Progenitor cell of endocrine pancreas (in vitro differentiated cells): ENCODE data around the gene CNOT6L. TPM values are rescaled to one million over a fixed set of nuclear protein-coding genes. Genes with fewer than 3 reads are reported as not detected.

Experiments
- DNase-seq: peaks from one replicate; pipeline ENCODE4 v3.0.0; 2021; ENCODE audit warnings: low spot score; ENCODE audit not compliant: unreplicated experiment
- H3K27ac Mint-ChIP-seq: 2 replicates; pipeline ENCODE4 v1.8.0; 2021; ENCODE audit warnings: mild to moderate bottlenecking, moderate library complexity, mixed read lengths
- H3K27me3 Mint-ChIP-seq: 2 replicates; pipeline ENCODE4 v1.8.0; 2021; ENCODE audit warnings: mixed read lengths
- H3K36me3 Mint-ChIP-seq: 2 replicates; pipeline ENCODE4 v1.8.0; 2022; ENCODE audit warnings: mixed read lengths; ENCODE audit not compliant: insufficient read depth
- H3K4me1 Mint-ChIP-seq: 2 replicates; pipeline ENCODE4 v1.8.0; 2021; ENCODE audit warnings: low read depth, mixed read lengths
- H3K4me3 Mint-ChIP-seq: 2 replicates; pipeline ENCODE4 v1.8.0; 2021; ENCODE audit warnings: low read depth, mild to moderate bottlenecking, moderate library complexity, mixed read lengths
- H3K9me3 Mint-ChIP-seq: 2 replicates; pipeline ENCODE4 v1.8.0; 2021; ENCODE audit warnings: low read depth, mixed read lengths
- total RNA-seq: library from RNA; stranded (reverse); gene quantifications from 2 replicates; pipeline ENCODE4 v1.2.1, GENCODE V29; 2021
- TF ChIP-seq, protein P1 (sequence below): fragments of 200-600 bp; sonication (generic); IDR thresholded peaks from one replicate; pipeline ENCODE4 v1.5.0; 2021; ENCODE audit warnings: antibody characterized with exemption, mild to moderate bottlenecking; ENCODE audit not compliant: unreplicated experiment

The CNOT6L gene
- total RNA-seq, 1 donor from 2014 or later: 39.7 TPM

DNA sequence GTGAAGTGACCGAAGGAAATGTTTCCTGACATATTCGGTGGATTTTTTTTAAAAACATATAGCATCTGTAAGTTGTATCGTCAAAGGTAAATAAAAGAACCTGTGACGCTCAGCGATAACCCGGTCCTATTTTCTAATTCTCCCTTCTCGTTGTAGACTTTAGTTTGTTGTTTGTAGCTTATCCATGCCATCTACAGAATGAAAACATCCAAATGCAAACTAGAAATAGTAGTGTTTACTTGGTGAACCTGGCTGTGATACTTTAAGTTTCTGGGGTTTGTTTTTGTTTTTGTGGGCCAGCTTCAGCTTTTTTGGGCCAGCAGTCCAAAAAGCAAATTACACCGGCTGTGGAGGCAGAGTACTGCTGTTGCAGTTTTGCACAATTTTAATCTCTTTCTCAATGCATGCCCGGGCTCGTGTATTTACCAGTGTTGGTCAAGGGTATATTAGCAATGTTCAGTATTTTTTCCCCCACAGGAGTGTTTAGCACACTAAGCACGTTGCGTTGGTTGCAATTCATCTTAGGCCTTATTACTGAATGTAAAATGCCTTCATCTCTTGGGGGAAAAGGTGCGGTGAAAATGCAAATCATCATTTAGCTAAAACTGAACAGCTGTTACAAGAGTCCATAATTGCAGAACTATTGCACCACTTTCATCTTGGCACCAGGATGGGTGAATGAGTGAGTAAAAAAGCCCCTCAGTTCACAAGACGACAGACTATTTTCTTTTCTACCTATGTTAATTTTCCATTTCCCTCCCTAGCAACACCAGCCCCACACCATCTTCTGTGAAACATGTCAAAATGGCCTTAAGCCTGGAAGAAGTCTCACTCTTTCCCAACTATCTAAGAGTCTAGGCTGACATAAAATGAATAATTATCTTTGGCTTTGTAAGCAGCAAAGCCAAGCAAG lies 1.7 kb upstream of the CNOT6L start:
- peak overlapping the region; percentile 99 for H3K27ac Mint-ChIP-seq
- H3K36me3 Mint-ChIP-seq: peaks cover 2% of the 10 kb centered on the region
- TF ChIP-seq, protein P1, sequence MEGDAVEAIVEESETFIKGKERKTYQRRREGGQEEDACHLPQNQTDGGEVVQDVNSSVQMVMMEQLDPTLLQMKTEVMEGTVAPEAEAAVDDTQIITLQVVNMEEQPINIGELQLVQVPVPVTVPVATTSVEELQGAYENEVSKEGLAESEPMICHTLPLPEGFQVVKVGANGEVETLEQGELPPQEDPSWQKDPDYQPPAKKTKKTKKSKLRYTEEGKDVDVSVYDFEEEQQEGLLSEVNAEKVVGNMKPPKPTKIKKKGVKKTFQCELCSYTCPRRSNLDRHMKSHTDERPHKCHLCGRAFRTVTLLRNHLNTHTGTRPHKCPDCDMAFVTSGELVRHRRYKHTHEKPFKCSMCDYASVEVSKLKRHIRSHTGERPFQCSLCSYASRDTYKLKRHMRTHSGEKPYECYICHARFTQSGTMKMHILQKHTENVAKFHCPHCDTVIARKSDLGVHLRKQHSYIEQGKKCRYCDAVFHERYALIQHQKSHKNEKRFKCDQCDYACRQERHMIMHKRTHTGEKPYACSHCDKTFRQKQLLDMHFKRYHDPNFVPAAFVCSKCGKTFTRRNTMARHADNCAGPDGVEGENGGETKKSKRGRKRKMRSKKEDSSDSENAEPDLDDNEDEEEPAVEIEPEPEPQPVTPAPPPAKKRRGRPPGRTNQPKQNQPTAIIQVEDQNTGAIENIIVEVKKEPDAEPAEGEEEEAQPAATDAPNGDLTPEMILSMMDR: no peak
- peak overlapping the region; percentile 98 for H3K4me3 Mint-ChIP-seq
- no peaks in the 10 kb centered on the region for H3K27me3 Mint-ChIP-seq
- H3K4me1 Mint-ChIP-seq: peaks cover 18% of the 10 kb centered on the region
- no peak for DNase-seq
- no peaks in the 10 kb centered on the region for H3K9me3 Mint-ChIP-seq

DNA sequence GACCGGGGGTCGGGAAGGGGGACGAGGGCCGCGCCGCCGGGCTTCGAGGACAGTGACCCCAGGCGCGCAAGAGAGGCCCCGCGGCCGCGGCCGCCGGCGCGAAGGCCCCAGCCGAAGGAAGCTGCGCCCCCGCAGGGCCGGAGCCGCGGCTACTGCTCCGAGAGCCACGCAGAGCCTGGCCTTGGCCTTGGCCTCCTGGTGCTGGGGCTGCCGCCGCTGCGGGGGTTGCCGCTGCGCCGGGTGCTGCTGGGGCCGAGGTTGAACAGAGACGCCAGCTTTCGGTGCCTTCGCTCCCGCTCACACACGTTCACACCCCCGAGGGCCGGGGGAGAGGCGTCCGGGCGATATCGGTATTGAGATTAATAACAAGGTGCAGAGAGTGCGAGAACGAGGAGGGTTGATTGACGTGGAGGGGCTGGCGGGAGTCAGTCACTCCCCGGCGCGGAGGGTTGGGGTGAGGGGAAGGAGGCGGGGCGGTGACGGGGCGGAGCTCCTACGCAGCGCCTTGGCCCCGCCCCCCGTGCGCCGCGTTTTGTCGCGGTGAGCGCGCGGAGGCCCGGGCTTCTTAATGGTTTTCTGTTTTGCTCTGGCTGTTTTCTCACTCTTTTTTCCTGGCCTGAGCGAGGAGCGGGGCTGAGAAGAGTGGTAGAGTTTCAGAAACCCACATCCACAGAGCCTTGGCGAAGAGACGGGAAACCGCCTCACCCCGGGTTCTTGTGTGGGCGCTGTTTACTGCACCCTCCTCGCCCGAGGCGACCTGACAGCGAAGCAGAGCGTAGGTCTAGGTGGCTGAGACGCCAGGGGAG lies 878 bp upstream of the CNOT6L start:
- TF ChIP-seq, protein P1: no peak
- Mint-ChIP-seq H3K9me3 (no peaks in the 10 kb centered on the region), H3K27ac (peak overlapping the region; percentile 99), H3K4me3 (peak overlapping the region; percentile 98), H3K27me3 (no peaks in the 10 kb centered on the region), H3K4me1 (peaks cover 23% of the 10 kb centered on the region), H3K36me3 (peaks cover 2% of the 10 kb centered on the region)
- peak; percentile 80 for DNase-seq

DNA sequence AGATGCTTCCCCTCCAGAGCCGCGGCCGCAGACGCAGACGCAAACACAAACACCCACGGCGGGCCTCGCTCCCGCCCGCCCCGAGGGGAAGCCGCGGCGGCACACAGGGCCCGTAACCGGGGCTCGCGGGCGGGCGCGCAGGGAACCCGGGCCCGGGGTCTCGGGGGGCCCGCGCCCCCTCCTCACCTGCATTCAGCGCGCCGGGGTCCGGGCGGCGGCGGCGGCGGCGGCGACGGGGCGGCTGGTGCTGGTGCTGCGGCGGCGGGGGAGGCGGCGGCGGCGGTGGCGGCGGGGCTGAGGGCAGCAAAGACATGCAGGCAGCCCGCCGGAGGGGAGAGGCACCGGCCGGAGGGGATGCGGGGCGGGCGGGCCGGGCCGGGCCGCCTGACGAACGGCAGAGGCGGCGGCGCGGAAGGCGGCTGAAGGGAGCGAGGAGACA lies 255 bp upstream of the CNOT6L start:
- peak; percentile 24 for DNase-seq

DNA sequence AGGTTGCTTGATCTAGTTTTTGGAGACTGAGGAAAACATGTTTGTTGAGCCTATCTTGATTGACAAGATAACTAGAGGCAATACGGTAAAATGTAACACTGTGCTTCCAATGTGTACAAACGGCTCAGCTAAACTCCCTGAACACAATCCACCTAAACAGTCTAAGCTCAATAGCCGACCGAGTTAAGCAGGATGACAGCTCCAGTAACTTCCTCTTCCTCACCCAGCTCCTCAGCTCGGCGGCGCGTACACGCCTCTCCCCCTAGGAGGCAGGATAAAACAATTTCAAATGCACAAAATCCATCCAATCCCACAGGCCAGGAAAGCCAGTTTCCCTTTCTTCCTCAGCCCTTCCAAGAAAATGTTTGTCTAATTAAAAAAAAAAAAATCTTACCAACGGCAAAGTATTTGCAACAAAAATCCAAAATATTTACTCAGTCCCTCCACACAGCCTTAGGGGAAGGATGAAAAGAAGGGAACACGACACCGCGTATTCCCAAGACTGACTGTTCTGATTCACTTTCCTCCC lies 1.0 kb downstream of the CNOT6L start:
- Mint-ChIP-seq H3K27me3 (no peaks in the 10 kb centered on the region), H3K36me3 (peaks cover 2% of the 10 kb centered on the region), H3K4me3 (peak overlapping the region; percentile 81), H3K4me1 (peaks cover 28% of the 10 kb centered on the region), H3K27ac (peak overlapping the region; percentile 96), H3K9me3 (no peaks in the 10 kb centered on the region)
- TF ChIP-seq, protein P1: peak; percentile 50
- peak; percentile 18 for DNase-seq

More for the DNA sequence above, 255 bp upstream of the CNOT6L start:
- peaks cover 2% of the 10 kb centered on the region for H3K36me3 Mint-ChIP-seq
- TF ChIP-seq, protein P1: no peak
- peak overlapping the region; percentile 100 for H3K4me3 Mint-ChIP-seq
- no peaks in the 10 kb centered on the region for H3K9me3 Mint-ChIP-seq
- H3K27ac Mint-ChIP-seq: peak overlapping the region; percentile 100
- peaks cover 28% of the 10 kb centered on the region for H3K4me1 Mint-ChIP-seq
- H3K27me3 Mint-ChIP-seq: no peaks in the 10 kb centered on the region
